HepG2 (cell line): ENCODE data around the gene CLDN9. TPM values are rescaled to one million over a fixed set of nuclear protein-coding genes. Genes with fewer than 3 reads are reported as not detected.
A peak's percentile ranks its signal among the peaks of the same experiment; 100 is the strongest.

Experiments
- CBX2 ChIP-seq, 2 experiments: fragments of 200-600 bp in 1 of 2; sonication (generic); formaldehyde crosslinking in 1 of 2; IDR thresholded peaks; 2 replicates each; pipeline versions ENCODE4 v1.7.0 to v1.8.1; 2018 to 2022; ENCODE audit warnings: low read depth in 2 of 2, low read length in 1 of 2, mild to moderate bottlenecking in 1 of 2, missing genetic modification reagents in 1 of 2
- GFI1 ChIP-seq: sonication (generic); formaldehyde crosslinking; IDR thresholded peaks from 2 replicates; pipeline ENCODE4 v1.5.0; 2020; ENCODE audit warnings: missing genetic modification reagents, mild to moderate bottlenecking, borderline replicate concordance
- JUN ChIP-seq: sonication (generic); formaldehyde crosslinking; IDR thresholded peaks from 2 replicates; pipeline ENCODE4 v1.4.0; 2020; ENCODE audit warnings: mild to moderate bottlenecking, missing genetic modification reagents
- KLF11 ChIP-seq: IDR thresholded peaks from 2 replicates; pipeline ENCODE4 v1.6.1; 2016; ENCODE audit warnings: missing compliant biosample characterization
- KMT2B ChIP-seq: IDR thresholded peaks from 2 replicates; pipeline ENCODE4 v1.6.1; 2016; ENCODE audit warnings: missing genetic modification reagents, missing compliant biosample characterization
- NR3C1 ChIP-seq: sonication (generic); formaldehyde crosslinking; IDR thresholded peaks from 2 replicates; pipeline ENCODE4 v1.4.0; 2020; ENCODE audit warnings: missing genetic modification reagents
- POGK ChIP-seq: sonication (generic); formaldehyde crosslinking; conservative IDR thresholded peaks from 2 replicates; pipeline ENCODE4 v1.8.0; 2022; ENCODE audit warnings: mild to moderate bottlenecking, moderate library complexity, missing genetic modification reagents
- RBFOX2 ChIP-seq: fragments of 200-400 bp; formaldehyde crosslinking; IDR thresholded peaks from 2 replicates; pipeline ENCODE4 v1.6.1; 2017; ENCODE audit warnings: low read depth, mild to moderate bottlenecking, low read length
- SETDB1 ChIP-seq: sonication (generic); formaldehyde crosslinking; IDR thresholded peaks from 2 replicates; pipeline ENCODE4 v1.5.1; 2020; ENCODE audit warnings: missing genetic modification reagents, mild to moderate bottlenecking, borderline replicate concordance
- ZNF224 ChIP-seq: sonication (generic); formaldehyde crosslinking; IDR thresholded peaks from 2 replicates; pipeline ENCODE4 v1.5.0; 2020; ENCODE audit warnings: mild to moderate bottlenecking, missing genetic modification reagents
- ZNF225 ChIP-seq: sonication (generic); formaldehyde crosslinking; IDR thresholded peaks from 2 replicates; pipeline ENCODE4 v1.4.0; 2020; ENCODE audit warnings: mild to moderate bottlenecking, missing genetic modification reagents
- ZNF567 ChIP-seq: sonication (generic); formaldehyde crosslinking; IDR thresholded peaks from 2 replicates; pipeline ENCODE4 v1.8.1; 2023; ENCODE audit warnings: mild to moderate bottlenecking, missing genetic modification reagents, borderline replicate concordance
- ZNF580 ChIP-seq: IDR thresholded peaks from 2 replicates; pipeline ENCODE4 v1.6.1; 2016; ENCODE audit warnings: low read depth, borderline replicate concordance
- ZNF777 ChIP-seq: sonication (generic); formaldehyde crosslinking; IDR thresholded peaks from 2 replicates; pipeline ENCODE4 v1.4.0; 2020; ENCODE audit warnings: missing genetic modification reagents
- ZNF782 ChIP-seq: sonication (generic); formaldehyde crosslinking; IDR thresholded peaks from 2 replicates; pipeline ENCODE4 v1.4.0; 2020; ENCODE audit warnings: missing genetic modification reagents, mild to moderate bottlenecking, borderline replicate concordance
- ZNF800 ChIP-seq: sonication (generic); formaldehyde crosslinking; IDR thresholded peaks from 2 replicates; pipeline ENCODE4 v1.4.0; 2020; ENCODE audit warnings: missing genetic modification reagents
- ZNF879 ChIP-seq: sonication (generic); formaldehyde crosslinking; IDR thresholded peaks from 2 replicates; pipeline ENCODE4 v1.8.1; 2023; ENCODE audit warnings: missing genetic modification reagents
- polyA plus RNA-seq, 8 experiments: library from polyadenylated mRNA; depleted of rRNA in 3 of 8; stranded (reverse) in 7 of 8; unstranded in 1 of 8; fragments of >200 nt; fragmentation: Illumina TruSeq in 4 of 8; extraction: Trizol in 4 of 8; gene quantifications; 2 replicates each; pipeline versions ENCODE4 v1.2.1 to v1.2.3, GENCODE V29; 2011 to 2016; ENCODE audit warnings: low read depth in 4 of 8, missing spikeins in 1 of 8, mixed read lengths in 1 of 8; ENCODE audit not compliant: insufficient read depth in 1 of 8
- total RNA-seq, 5 experiments: library from RNA; depleted of rRNA; stranded (reverse); fragments of >200 nt; fragmentation: Illumina TruSeq; extraction: Trizol; gene quantifications; 2 replicates each; pipeline ENCODE4 v1.2.3, GENCODE V29; 2016; ENCODE audit warnings: low read depth in 1 of 5
- TF ChIP-seq, protein P1 (sequence below): sonication (generic); formaldehyde crosslinking; IDR thresholded peaks from 2 replicates; pipeline ENCODE4 v1.5.1; 2020; ENCODE audit warnings: missing genetic modification reagents, mild to moderate bottlenecking, borderline replicate concordance
- TF ChIP-seq, protein P2 (sequence below): IDR thresholded peaks from 2 replicates; pipeline ENCODE4 v1.6.1; 2016; ENCODE audit warnings: low read depth, missing genetic modification reagents, missing compliant biosample characterization

Gene CLDN9
- total and polyA plus RNA-seq, 2 of the 13 experiments (the other 11 are each of a cell fraction or from before 2014, with no cell fraction given), result 0.15 to 0.26 TPM

DNA sequence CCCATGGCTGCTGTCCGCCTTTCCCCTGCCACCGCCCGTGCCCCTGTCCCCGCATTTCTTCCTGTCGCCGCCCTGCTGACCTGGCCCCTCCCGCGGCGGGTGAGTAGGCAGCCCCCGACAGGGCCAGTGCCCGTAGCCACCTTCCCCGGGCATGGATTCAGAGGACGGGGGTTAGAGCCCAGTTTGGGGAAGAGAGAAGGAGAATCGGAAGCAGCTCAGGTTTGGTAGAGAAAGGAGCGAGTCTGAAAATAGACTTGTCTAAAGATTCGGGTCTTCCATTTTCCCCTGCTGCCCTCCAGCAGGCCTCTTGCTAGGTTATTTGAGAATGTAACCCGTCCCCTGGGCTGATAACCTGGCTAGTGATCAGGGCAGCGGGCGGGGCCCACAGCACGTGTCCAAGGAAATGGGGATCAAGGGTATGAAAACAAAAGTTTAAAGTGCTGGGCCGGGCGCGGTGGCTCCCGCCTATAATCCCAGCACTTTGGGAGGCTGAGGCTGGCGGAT, 7.9 kb upstream of the CLDN9 start (continued):
- no peak for TF ChIP-seq POGK (CRISPR knock-in tag)
- TF ChIP-seq ZNF225 (CRISPR knock-in tag), result no peak
- TF ChIP-seq ZNF777 (CRISPR knock-in tag), result 0 out of 2 replicates have a peak, but pooled peaks have one; percentile 23
- TF ChIP-seq ZNF879, result no peak
- TF ChIP-seq, protein P1, sequence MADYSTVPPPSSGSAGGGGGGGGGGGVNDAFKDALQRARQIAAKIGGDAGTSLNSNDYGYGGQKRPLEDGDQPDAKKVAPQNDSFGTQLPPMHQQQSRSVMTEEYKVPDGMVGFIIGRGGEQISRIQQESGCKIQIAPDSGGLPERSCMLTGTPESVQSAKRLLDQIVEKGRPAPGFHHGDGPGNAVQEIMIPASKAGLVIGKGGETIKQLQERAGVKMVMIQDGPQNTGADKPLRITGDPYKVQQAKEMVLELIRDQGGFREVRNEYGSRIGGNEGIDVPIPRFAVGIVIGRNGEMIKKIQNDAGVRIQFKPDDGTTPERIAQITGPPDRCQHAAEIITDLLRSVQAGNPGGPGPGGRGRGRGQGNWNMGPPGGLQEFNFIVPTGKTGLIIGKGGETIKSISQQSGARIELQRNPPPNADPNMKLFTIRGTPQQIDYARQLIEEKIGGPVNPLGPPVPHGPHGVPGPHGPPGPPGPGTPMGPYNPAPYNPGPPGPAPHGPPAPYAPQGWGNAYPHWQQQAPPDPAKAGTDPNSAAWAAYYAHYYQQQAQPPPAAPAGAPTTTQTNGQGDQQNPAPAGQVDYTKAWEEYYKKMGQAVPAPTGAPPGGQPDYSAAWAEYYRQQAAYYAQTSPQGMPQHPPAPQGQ (CRISPR knock-in tag), result no peak
- TF ChIP-seq ZNF782 (CRISPR knock-in tag), result no peak
- TF ChIP-seq ZNF567, result no peak
- TF ChIP-seq KLF11 (CRISPR knock-in tag), result no peak
- TF ChIP-seq KMT2B (CRISPR knock-in tag), result no peak
- no peak for TF ChIP-seq ZNF580 (CRISPR knock-in tag)
- TF ChIP-seq ZNF800 (CRISPR knock-in tag), result no peak
- TF ChIP-seq GFI1 (CRISPR knock-in tag), result no peak
- no peak for TF ChIP-seq SETDB1 (CRISPR knock-in tag)
- TF ChIP-seq JUN, result no peak
- TF ChIP-seq, protein P2, sequence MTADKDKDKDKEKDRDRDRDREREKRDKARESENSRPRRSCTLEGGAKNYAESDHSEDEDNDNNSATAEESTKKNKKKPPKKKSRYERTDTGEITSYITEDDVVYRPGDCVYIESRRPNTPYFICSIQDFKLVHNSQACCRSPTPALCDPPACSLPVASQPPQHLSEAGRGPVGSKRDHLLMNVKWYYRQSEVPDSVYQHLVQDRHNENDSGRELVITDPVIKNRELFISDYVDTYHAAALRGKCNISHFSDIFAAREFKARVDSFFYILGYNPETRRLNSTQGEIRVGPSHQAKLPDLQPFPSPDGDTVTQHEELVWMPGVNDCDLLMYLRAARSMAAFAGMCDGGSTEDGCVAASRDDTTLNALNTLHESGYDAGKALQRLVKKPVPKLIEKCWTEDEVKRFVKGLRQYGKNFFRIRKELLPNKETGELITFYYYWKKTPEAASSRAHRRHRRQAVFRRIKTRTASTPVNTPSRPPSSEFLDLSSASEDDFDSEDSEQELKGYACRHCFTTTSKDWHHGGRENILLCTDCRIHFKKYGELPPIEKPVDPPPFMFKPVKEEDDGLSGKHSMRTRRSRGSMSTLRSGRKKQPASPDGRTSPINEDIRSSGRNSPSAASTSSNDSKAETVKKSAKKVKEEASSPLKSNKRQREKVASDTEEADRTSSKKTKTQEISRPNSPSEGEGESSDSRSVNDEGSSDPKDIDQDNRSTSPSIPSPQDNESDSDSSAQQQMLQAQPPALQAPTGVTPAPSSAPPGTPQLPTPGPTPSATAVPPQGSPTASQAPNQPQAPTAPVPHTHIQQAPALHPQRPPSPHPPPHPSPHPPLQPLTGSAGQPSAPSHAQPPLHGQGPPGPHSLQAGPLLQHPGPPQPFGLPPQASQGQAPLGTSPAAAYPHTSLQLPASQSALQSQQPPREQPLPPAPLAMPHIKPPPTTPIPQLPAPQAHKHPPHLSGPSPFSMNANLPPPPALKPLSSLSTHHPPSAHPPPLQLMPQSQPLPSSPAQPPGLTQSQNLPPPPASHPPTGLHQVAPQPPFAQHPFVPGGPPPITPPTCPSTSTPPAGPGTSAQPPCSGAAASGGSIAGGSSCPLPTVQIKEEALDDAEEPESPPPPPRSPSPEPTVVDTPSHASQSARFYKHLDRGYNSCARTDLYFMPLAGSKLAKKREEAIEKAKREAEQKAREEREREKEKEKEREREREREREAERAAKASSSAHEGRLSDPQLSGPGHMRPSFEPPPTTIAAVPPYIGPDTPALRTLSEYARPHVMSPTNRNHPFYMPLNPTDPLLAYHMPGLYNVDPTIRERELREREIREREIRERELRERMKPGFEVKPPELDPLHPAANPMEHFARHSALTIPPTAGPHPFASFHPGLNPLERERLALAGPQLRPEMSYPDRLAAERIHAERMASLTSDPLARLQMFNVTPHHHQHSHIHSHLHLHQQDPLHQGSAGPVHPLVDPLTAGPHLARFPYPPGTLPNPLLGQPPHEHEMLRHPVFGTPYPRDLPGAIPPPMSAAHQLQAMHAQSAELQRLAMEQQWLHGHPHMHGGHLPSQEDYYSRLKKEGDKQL (CRISPR knock-in tag), result no peak
- no peak for TF ChIP-seq CBX2 (IDR thresholded peaks at IDR 0.05; ENCODE audit: low read depth, low read length)
- TF ChIP-seq CBX2 (CRISPR knock-in tag; IDR thresholded peaks at IDR 0.05; ENCODE audit: low read depth), result no peak
- no peak for TF ChIP-seq RBFOX2
- TF ChIP-seq ZNF224 (CRISPR knock-in tag), result no peak
- no peak for TF ChIP-seq NR3C1 (CRISPR knock-in tag)
